ENCODE results near the gene GMEB2.
A peak's percentile ranks its signal among the peaks of the same experiment; 100 is the strongest.
"Not testable (repeated sequence)": the region's sequence is repeated elsewhere in the genome, so short reads cannot be mapped to it uniquely, and the experiment has no call there.

Gene GMEB2

GRCh38 chr20:63636752-63637628 lies 10.1 kb upstream of the GMEB2 start:
- no peak for DNase-seq (ENCODE audit: low spot score)

DNA sequence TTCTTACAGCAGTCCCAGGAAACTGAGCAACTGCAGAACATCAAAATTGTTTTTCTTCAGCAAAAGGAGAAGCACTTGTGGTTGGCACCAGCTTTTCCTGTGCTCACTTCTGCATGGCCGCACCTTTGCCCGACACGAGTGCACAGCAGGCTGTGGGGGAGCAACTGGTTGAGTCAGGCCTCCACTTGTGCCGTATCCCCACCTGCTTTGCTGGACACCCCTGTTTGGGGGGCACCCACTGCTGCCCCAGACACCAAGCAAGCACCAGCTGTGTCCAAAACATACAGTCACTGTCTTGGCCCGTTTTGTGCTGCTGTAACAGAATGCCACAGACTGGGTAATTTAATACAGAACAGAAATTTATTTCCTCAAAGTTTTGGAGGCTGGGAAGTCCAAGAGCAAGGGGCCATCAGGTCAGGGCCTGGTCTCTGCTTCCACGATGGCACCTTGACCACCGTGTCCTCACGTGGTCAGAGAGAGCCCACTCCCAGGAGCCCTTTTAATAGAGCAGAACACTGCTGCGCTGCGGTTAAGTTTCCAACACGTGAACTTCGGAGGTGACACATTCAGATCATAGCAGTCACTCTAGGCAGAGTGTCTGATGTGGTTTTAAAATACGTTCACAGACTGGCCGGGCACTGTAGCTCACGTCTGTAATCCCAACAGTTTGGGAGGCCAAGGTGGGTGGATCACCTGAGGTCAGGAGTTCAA lies 8.7 kb upstream of the GMEB2 start:
- DNase-seq (ENCODE audit: low spot score), result no peak

- DNase-seq (ENCODE audit: low spot score), result no peak
Measured at GRCh38 chr20:63633732-63634131, 6.8 kb upstream of the GMEB2 start.

GRCh38 chr20:63631426-63631825 lies 4.5 kb upstream of the GMEB2 start:
- DNase-seq (ENCODE audit: low spot score), result not testable (repeated sequence)

- DNase-seq (ENCODE audit: low spot score), result not testable (repeated sequence)
Measured at GRCh38 chr20:63630956-63631355, 4.1 kb upstream of the GMEB2 start.

DNA sequence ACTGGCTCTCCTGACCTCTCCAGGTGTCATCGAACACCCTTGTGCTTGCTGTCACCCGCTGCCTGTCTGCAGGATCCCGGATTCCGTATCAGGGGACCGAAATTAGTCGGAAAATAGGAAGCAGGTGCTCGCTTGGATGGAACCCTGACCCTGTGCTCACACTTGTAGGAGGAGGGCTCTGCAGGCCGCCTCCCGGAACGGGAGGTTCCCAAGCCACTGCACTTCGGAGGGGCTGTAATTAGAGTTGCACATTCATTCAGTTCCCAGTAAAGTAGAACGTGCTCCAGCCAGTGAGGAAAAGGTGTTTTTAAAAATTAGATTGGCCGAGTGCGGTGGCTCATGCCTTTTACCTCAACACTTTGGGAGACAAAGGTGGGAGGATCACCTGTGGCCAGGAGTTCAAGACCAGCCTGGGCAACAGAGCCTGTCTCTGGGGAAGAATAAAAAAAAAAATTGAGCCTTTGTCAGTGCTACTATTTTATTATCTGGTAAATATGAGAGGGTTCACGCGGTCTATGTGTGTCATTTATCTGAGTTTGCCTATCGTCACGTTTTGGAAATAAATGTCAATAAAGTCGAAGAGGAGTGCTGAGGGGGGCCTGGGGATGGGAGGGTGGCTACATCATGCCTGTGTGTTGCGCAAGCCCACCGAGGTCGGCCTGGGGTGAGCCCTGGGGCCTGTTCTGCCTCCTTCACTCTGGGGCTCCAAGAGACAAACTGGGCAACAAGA lies 1.5 kb upstream of the GMEB2 start:
- no peak for DNase-seq (ENCODE audit: low spot score)

DNA sequence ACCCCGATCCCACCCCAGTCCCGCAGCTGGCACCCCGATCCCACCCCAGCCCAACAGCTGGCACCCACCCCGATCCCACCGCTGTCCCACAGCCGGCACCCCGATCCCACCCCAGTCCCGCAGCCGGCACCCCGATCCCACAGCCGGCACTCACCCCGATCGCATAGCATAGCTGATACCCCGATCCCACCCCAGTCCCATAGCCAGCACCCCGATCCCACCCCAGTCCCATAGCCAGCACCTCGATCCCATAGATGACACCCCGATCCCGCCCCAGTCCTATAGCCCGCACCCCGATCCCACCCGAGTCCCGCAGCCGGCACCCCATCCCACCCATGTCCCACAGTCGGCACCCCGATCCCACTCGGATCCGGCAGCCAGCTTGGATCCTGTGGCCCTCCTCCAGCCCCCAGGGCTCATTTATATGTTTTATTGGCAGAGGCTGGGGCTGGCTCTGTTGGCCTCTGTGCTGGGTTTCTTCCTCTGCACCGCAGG lies 897 bp upstream of the GMEB2 start:
- DNase-seq (ENCODE audit: low spot score), result no peak

- peak; percentile 98 for DNase-seq (ENCODE audit: low spot score)
Measured at GRCh38 chr20:63627129-63627750, 339 bp upstream of the GMEB2 start.

DNA sequence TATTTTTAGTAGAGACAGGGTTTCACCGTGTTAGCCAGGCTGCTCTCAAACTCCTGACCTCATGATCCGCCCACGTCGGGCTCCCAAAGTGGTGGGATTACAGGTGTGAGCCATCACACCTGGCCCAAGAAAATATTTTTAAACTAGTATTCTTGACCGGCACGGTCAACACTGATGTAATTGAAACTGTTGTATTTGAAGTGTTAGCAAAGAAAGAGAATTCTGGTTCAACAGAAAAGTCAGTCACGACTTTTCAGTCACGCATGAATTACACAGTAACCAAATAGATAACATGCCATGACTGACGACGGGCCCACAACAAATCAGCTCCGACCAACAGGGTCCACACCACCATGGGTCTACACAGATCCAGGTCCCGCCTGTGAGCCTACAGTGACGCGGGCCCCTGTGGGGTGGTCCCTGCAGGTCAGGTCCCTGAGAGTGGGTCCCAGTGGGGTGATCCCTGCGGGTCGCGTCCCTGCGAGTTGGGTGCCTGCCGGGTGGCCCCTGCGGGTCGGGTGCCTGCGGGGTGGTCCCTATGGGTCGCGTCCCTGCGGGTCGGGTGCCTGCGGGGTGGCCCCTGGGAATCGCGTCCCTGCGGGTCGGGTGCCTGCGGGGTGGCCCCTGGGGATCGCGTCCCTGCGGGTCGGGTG lies 1.0 kb downstream of the GMEB2 start:
- DNase-seq (ENCODE audit: low spot score), result no peak

GRCh38 chr20:63624486-63624885 lies 2.4 kb downstream of the GMEB2 start:
- no peak for DNase-seq (ENCODE audit: low spot score)

DNA sequence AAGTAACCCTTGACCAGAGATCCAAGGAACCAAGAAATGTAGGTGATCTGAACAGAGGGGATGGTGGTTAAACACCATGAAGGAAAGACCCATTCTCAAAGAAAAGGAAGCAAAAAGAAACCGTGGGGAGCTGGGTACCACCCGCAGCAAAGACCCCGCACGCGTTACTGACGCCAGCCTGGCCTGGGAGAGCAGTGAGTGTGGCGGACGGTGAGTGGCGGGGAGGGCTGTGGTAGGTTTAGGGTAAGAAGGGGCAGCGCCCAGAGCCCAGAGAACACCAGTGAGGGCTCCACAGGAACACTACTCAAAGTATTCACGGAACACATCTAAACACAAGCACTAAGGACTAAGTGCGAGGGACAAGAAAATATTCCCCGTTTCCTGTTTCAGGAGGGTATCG lies 4.2 kb downstream of the GMEB2 start:
- no peak for DNase-seq (ENCODE audit: low spot score)

DNA sequence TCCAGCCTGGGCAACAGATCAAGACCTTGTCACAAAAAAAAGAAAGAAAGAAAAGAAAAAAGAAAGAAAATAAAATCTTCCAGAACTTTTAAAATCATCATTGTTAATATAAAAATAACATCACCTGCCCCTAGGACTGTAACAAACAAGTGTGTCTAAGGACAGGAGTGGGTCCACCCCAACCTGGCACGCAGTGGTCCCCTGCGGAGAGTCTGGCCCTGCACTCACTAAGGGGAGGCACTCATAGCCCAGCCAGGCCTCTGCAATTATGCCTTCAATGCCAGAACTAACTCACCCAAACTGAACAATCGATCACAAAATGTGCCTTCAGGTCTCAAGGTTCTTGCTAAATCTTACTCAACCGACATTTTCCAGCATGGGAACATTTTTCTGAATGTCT lies 4.8 kb downstream of the GMEB2 start:
- DNase-seq (ENCODE audit: low spot score), result no peak

GRCh38 chr20:63620991-63621390 lies 5.9 kb downstream of the GMEB2 start:
- no peak for DNase-seq (ENCODE audit: low spot score)

GRCh38 chr20:63619505-63619904 lies 7.4 kb downstream of the GMEB2 start:
- DNase-seq (ENCODE audit: low spot score), result no peak

- no peak for DNase-seq (ENCODE audit: low spot score)
Measured at GRCh38 chr20:63619086-63619485, 7.8 kb downstream of the GMEB2 start.

DNA sequence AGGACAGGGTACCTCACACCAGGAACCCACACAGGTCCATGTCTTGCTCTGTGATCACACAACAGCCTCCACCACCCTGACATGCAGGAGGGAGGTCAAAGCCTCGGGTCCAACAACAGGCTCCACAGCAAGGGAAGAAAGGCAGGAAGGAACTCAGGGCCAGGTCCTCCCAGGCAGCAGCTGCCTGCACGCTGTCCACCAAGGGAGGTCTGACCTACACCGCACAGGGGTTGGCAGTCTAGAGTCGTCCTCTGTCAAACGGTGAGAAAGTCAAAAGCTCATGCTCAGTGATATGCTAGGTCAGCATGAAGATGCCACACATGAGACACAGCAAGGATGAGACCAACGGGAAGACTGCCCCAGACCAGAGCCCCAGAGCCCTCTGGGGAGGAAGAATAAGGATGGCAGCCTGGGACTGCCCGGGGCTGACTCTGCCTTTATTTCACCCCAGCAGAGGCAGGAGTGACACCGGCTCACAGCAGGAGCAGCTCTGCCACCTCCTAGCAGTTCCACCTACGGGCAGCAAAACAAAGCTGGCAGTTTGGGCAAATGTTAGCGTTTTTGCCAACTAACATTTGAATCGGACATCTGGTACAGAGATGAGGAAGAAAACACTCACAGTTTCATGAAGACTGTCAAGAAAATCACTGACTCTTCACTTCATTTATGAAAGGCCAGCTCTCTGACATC lies 8.5 kb downstream of the GMEB2 start:
- no peak for DNase-seq (ENCODE audit: low spot score)

DNA sequence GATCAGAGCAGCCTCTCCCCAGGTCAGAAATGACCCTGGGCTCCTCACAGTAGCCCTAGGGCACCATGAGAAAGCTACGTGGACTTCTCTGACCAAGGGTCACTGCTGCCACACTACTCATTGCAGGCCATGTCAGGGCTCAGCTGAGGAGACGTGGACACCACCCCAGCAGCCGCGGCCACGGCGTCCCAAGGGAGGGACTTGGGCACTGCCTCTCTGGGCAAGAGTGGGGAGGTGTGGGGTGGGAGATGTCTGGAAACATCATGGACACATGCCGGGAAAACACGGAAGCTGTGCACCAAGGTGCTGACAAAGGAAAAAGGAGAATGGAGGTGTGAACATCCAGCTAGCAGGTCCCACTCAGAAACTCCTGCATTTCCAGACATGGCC lies 9.0 kb downstream of the GMEB2 start:
- no peak for DNase-seq (ENCODE audit: low spot score)

DNA sequence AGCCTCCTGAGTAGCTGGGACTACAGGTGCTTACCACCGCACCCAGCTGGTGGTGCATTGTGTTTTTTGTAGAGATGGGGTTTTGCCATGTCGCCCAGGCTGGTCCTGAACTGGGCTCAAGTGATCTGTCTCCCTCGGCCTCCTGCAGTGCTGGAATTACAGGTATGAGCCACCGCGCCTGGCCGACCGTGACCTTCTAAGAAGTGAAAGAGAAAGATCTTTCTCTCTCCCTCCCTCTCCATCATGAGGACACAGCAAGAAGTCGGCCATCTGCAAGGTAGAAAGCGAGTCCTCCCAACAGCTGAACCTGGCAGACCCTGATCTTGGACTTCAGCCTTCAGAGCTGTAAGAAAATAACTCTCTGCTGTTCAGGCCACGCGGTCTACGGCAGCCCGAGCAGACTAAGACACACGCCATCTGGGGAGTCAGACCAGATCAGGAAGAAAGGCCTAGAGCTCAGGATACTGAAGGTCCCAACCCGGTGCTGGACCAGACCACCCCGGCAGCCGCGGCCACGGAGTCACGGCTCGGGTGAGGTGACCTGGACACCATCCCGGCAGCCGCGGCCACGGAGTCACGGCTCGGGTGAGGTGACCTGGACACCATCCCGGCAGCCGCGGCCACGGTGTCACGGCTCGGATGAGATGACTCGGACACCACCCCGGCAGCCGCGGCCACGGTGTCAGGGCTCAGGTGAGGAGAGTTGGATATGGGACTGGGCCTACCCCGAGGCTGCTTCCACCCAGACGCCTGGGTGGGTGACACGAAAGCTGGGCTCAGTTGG lies 9.6 kb downstream of the GMEB2 start:
- no peak for DNase-seq (ENCODE audit: low spot score)

DNA sequence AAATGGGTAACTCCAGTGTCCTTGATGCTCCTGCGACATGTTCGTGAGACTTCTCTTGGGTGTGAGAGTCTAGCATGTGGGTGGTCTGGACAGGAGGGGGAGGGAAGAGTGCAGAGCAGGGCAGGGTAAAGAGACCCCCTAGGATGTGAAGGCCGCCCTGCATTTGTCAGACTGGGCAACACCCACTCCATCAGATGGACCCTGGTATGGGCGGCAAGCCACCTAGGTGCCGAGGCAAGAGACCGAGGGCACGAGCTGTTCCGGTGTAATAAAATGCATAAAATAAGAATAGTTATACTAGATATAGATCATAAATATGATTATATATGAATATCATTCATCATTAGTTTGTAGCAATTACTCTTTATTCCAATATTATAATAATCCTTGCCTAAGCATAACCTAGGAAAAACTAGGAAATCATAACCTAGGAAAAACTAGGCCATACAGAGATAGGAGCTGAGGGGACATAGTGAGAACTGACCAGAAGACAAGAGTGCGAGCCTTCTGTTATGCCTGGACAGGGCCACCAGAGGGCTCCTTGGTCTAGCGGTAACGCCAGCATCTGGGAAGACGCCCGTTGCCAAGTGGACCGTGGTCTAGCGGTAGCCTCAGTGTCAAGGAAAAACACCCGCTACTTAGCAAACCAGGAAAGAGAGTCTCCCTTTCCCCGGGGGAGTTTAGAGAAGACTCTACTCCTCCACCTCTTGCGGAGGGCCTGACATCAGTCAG lies 12.9 kb downstream of the GMEB2 start:
- not testable (repeated sequence) for DNase-seq (ENCODE audit: low spot score)
